Endodermal cell (in vitro differentiated cells): ENCODE data around the gene WFDC5. TPM values are rescaled to one million over a fixed set of nuclear protein-coding genes. Genes with fewer than 3 reads are reported as not detected.
"Not testable (repeated sequence)": the region's sequence is repeated elsewhere in the genome, so short reads cannot be mapped to it uniquely, and the experiment has no call there.

Source experiments
- DNase-seq: peaks from one replicate; pipeline ENCODE4 v3.0.0-alpha.2; 2017
- H3K27ac ChIP-seq: 2 replicates; pipeline ENCODE4 v1.5.1; 2013; ENCODE audit warnings: mild to moderate bottlenecking, low read depth, low read length, moderate library complexity
- H3K27me3 ChIP-seq: 2 replicates; pipeline ENCODE4 v1.6.1; 2013; ENCODE audit warnings: mild to moderate bottlenecking, low read length, moderate library complexity; ENCODE audit not compliant: insufficient read depth, control insufficient read depth, poor library complexity, severe bottlenecking
- H3K36me3 ChIP-seq: 2 replicates; pipeline ENCODE4 v1.7.0; 2013; ENCODE audit warnings: mild to moderate bottlenecking, low read length, moderate library complexity; ENCODE audit not compliant: control insufficient read depth, insufficient read depth
- H3K4me1 ChIP-seq: one replicate; pipeline ENCODE4 v1.7.0; 2013; ENCODE audit warnings: low read length; ENCODE audit not compliant: control insufficient read depth, insufficient read depth
- H3K4me3 ChIP-seq: 2 replicates; pipeline ENCODE4 v1.5.1; 2013; ENCODE audit warnings: mild to moderate bottlenecking, low read length, moderate library complexity
- H3K9ac ChIP-seq: 2 replicates; pipeline ENCODE4 v1.6.1; 2013; ENCODE audit warnings: mild to moderate bottlenecking, low read length, moderate library complexity; ENCODE audit not compliant: poor library complexity, severe bottlenecking; ENCODE audit errors: extremely low read depth
- H3K9me3 ChIP-seq: 2 replicates; pipeline ENCODE4 v1.6.1; 2013; ENCODE audit warnings: mild to moderate bottlenecking, low read length, moderate library complexity; ENCODE audit not compliant: control insufficient read depth
- H3K27ac Mint-ChIP-seq: 2 replicates; pipeline ENCODE4 v1.8.0; 2020; ENCODE audit warnings: mixed read lengths
- H3K27me3 Mint-ChIP-seq: 2 replicates; pipeline ENCODE4 v1.8.0; 2021; ENCODE audit warnings: mild to moderate bottlenecking, mixed read lengths; ENCODE audit not compliant: insufficient read depth
- H3K36me3 Mint-ChIP-seq: 2 replicates; pipeline ENCODE4 v1.8.0; 2020; ENCODE audit warnings: low read depth, mixed read lengths
- H3K4me1 Mint-ChIP-seq: 2 replicates; pipeline ENCODE4 v1.8.0; 2020; ENCODE audit warnings: mixed read lengths
- H3K4me3 Mint-ChIP-seq: 2 replicates; pipeline ENCODE4 v1.8.0; 2020; ENCODE audit warnings: mild to moderate bottlenecking, moderate library complexity, mixed read lengths
- H3K9me3 Mint-ChIP-seq: 2 replicates; pipeline ENCODE4 v1.8.0; 2020; ENCODE audit warnings: mild to moderate bottlenecking, mixed read lengths
- CTCF ChIP-seq: fragments of 200-600 bp; sonication (generic); conservative IDR thresholded peaks from 2 replicates; pipeline ENCODE4 v1.5.0; 2021; ENCODE audit warnings: antibody characterized with exemption, mild to moderate bottlenecking
- WGBS, 2 experiments: methylation state at CpG; one replicate each; pipeline versions ENCODE4 v1.1.5 to v1.1.7; 2013; ENCODE audit warnings: missing lambda C conversion rate in 2 of 2, mixed read lengths in 1 of 2; ENCODE audit not compliant: insufficient coverage in 1 of 2, insufficient read length in 1 of 2; 5-methylcytosine and 5-hydroxymethylcytosine counted together
- total RNA-seq, 2 donors: library from RNA; stranded (reverse); fragmentation: NEBNext Ultra II Directional in 1 of 2; extraction: Animal tissue kit (Norgen Biotek cat#: 25700) in 1 of 2; gene quantifications; 2 replicates in 1 of 2; 3 replicates in 1 of 2; pipeline ENCODE4 v1.2.1, GENCODE V29; 2021

The WFDC5 gene
- total RNA-seq, 2 donors from 2014 or later = not detected

DNA sequence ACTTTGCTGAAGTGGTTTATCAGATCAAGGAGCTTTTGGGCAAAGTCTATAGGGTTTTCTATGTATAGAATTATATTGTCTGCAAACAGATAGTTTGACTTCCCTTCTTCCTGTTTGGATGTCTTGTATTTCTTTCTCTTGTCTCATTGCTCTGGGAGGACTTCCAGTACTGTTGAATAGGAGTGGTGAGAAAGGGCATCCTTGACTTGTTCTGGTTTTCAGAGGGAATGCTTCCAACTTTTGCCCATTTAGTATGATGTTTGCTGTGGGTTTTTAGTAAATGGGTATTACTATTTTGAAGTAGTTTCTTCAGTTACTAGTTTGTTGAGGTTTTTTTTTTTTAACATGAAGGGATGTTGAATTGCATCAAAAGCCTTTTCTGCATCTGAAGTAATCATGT is 50.2 kb downstream of the WFDC5 start:
- Histone ChIP-seq H3K9me3 (peaks cover 5% of the 10 kb centered on the region), H3K4me1 (no peaks in the 10 kb centered on the region), H3K4me3 (no peak overlapping the region), H3K27me3 (no peaks in the 10 kb centered on the region), H3K9ac (no peak overlapping the region), H3K36me3 (peaks cover 8% of the 10 kb centered on the region), H3K27ac (no peak overlapping the region)
- peaks cover 12% of the 10 kb centered on the region for H3K9me3 Mint-ChIP-seq
- H3K27me3 Mint-ChIP-seq = no peaks in the 10 kb centered on the region
- no peak overlapping the region for H3K27ac Mint-ChIP-seq
- peaks cover 26% of the 10 kb centered on the region for H3K36me3 Mint-ChIP-seq
- peaks cover 12% of the 10 kb centered on the region for H3K4me1 Mint-ChIP-seq
- H3K4me3 Mint-ChIP-seq = no peak overlapping the region
- TF ChIP-seq CTCF = no peak
- no peak for DNase-seq

- not testable (repeated sequence) for H3K4me1 ChIP-seq, H3K27me3 Mint-ChIP-seq, H3K4me3 ChIP-seq, H3K9me3 ChIP-seq, H3K27ac Mint-ChIP-seq, H3K36me3 ChIP-seq, H3K27me3 ChIP-seq, DNase-seq, H3K9ac ChIP-seq, H3K27ac ChIP-seq, H3K4me3 Mint-ChIP-seq
- peaks cover 23% of the 10 kb centered on the region for H3K36me3 Mint-ChIP-seq
- H3K4me1 Mint-ChIP-seq = peaks cover 12% of the 10 kb centered on the region
- peaks cover 12% of the 10 kb centered on the region for H3K9me3 Mint-ChIP-seq
- 87 to 93% methylated on average over 2 of the region's 2 CpGs for WGBS, 2 experiments
These were observed 51.9 kb downstream of the WFDC5 start for GRCh38 chr20:45063107-45063506.

- no peaks in the 10 kb centered on the region for H3K27me3 Mint-ChIP-seq
- Histone ChIP-seq H3K36me3 (peaks cover 15% of the 10 kb centered on the region), H3K4me1 (no peaks in the 10 kb centered on the region), H3K27ac (no peak overlapping the region), H3K9ac (no peak overlapping the region), H3K27me3 (no peaks in the 10 kb centered on the region), H3K9me3 (peaks cover 5% of the 10 kb centered on the region), H3K4me3 (no peak overlapping the region)
- no peak for DNase-seq
- H3K9me3 Mint-ChIP-seq = peaks cover 12% of the 10 kb centered on the region
- H3K36me3 Mint-ChIP-seq = peaks cover 23% of the 10 kb centered on the region
- 81 to 94% methylated on average over 3 to 4 of the region's 4 CpGs for WGBS, 2 experiments
- no peak overlapping the region for H3K4me3 Mint-ChIP-seq
- no peak overlapping the region for H3K27ac Mint-ChIP-seq
- TF ChIP-seq CTCF = no peak
- peaks cover 12% of the 10 kb centered on the region for H3K4me1 Mint-ChIP-seq
These were observed 53.7 kb downstream of the WFDC5 start for GRCh38 chr20:45061244-45061643.

DNA sequence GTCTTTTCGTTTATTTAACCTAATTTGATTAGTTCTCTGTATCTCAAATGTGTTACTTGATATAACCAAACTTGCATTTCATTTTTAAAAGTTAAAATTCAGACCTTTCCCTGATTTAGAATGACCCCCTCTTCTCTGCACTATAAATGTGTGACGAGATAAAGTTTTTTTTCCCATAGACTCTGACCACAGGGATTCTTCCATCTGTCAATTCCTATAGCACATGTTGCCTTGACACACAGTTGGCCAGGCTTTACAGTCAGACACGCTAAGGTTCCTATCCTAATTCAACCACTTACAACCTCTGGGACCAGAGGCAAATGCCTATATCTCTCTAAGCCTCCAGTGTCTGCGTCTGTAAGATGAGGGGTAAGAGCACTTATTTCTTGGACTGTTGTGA is 54.7 kb downstream of the WFDC5 start:
- H3K9ac ChIP-seq = no peak overlapping the region
- Mint-ChIP-seq H3K27ac (no peak overlapping the region), H3K4me1 (peaks cover 12% of the 10 kb centered on the region), H3K9me3 (peaks cover 12% of the 10 kb centered on the region), H3K4me3 (no peak overlapping the region), H3K27me3 (no peaks in the 10 kb centered on the region), H3K36me3 (peaks cover 27% of the 10 kb centered on the region)
- H3K4me1 ChIP-seq = no peaks in the 10 kb centered on the region
- no peak overlapping the region for H3K27ac ChIP-seq
- peaks cover 5% of the 10 kb centered on the region for H3K9me3 ChIP-seq
- WGBS, 2 experiments = 90 to 93% methylated on average over 3 of the region's 4 CpGs
- no peaks in the 10 kb centered on the region for H3K27me3 ChIP-seq
- TF ChIP-seq CTCF = no peak
- peaks cover 15% of the 10 kb centered on the region for H3K36me3 ChIP-seq
- DNase-seq = no peak
- no peak overlapping the region for H3K4me3 ChIP-seq
